PC-3 (cell line): Measurements from ENCODE around the gene SEPTIN12. TPM values are rescaled to one million over a fixed set of nuclear protein-coding genes. Genes with fewer than 3 reads are reported as not detected.

Experiments used
- ATAC-seq: fragments of 200-7000 bp; cut with Tn5 transposase; 2 replicates; pipeline ENCODE4 v1.9.1; 2020; ENCODE audit warnings: mild to moderate bottlenecking, moderate library complexity
- Bru-seq: library from RNA; stranded (reverse); fragments of 400-500 nt; gene quantifications from one replicate; lab custom pipeline; 2021; lab: Mats Ljungman, UMichigan
- BruChase-seq, 2 experiments: library from RNA; stranded (reverse); fragments of 400-500 nt; gene quantifications; one replicate each; lab custom pipeline; 2021; lab: Mats Ljungman, UMichigan
- BruUV-seq: library from RNA; stranded (reverse); fragments of 400-500 nt; replicated peaks from 2 replicates; lab custom pipeline; 2021; lab: Mats Ljungman, UMichigan
- CTCF ChIA-PET: fragments of 300-600 bp; sonication (Branson Sonifier 250); formaldehyde crosslinking; loops from one replicate; lab custom pipeline; 2022; ENCODE audit warnings: antibody characterized with exemption; lab: Charles Lee
- POLR2A ChIA-PET: fragments of 300-600 bp; sonication (Branson Sonifier 250); formaldehyde crosslinking; loops from one replicate; lab custom pipeline; 2022; ENCODE audit warnings: antibody characterized with exemption; ENCODE audit not compliant: unreplicated experiment; lab: Charles Lee
- DNase-seq: peaks from one replicate; pipeline ENCODE4 v3.0.0-alpha.2; 2015
- H2AFZ ChIP-seq: fragments of 300-600 bp; sonication (generic); 2 replicates; pipeline ENCODE4 v1.6.0; 2016; ENCODE audit warnings: antibody characterized with exemption, low read length
- H3F3A ChIP-seq: fragments of 300-600 bp; sonication (generic); one replicate; pipeline ENCODE4 v1.6.0; 2017; ENCODE audit warnings: antibody characterized with exemption, low read length, control low read depth, mild to moderate bottlenecking; ENCODE audit not compliant: unreplicated experiment
- H3K27ac ChIP-seq: fragments of 300-600 bp; sonication (generic); 2 replicates; pipeline ENCODE4 v1.5.1; 2016; ENCODE audit warnings: mild to moderate bottlenecking, low read length
- H3K27me3 ChIP-seq: fragments of 300-600 bp; sonication (generic); 2 replicates; pipeline ENCODE4 v1.6.1; 2016; ENCODE audit warnings: low read length, mixed read lengths
- H3K36me3 ChIP-seq: fragments of 300-600 bp; sonication (generic); 2 replicates; pipeline ENCODE4 v1.6.1; 2016; ENCODE audit warnings: low read depth, mixed run types, low read length, mixed read lengths
- H3K4me1 ChIP-seq: fragments of 300-600 bp; sonication (generic); 2 replicates; pipeline ENCODE4 v1.5.1; 2016; ENCODE audit warnings: low read length; ENCODE audit not compliant: insufficient read depth
- H3K4me2 ChIP-seq: fragments of 300-600 bp; sonication (generic); 2 replicates; pipeline ENCODE4 v1.6.0; 2016; ENCODE audit warnings: low read length
- H3K4me3 ChIP-seq: fragments of 300-600 bp; sonication (generic); 2 replicates; pipeline ENCODE4 v1.5.1; 2016; ENCODE audit warnings: mild to moderate bottlenecking, low read length, mixed read lengths
- H3K79me2 ChIP-seq: fragments of 300-600 bp; sonication (generic); 2 replicates; pipeline ENCODE4 v1.6.1; 2017; ENCODE audit warnings: low read length, mixed read lengths
- H3K9ac ChIP-seq: fragments of 300-600 bp; sonication (generic); 2 replicates; pipeline ENCODE4 v1.6.0; 2016; ENCODE audit warnings: mild to moderate bottlenecking, low read length
- H3K9me2 ChIP-seq: fragments of 300-600 bp; sonication (generic); replicated peaks from 2 replicates; pipeline ENCODE4 v1.6.1; 2016; ENCODE audit warnings: mixed run types, low read length, mixed read lengths
- H3K9me3 ChIP-seq: fragments of 300-600 bp; sonication (generic); 2 replicates; pipeline ENCODE4 v1.6.1; 2016; ENCODE audit warnings: low read length, mixed read lengths
- H4K20me1 ChIP-seq: fragments of 300-600 bp; sonication (generic); 2 replicates; pipeline ENCODE4 v1.6.1; 2016; ENCODE audit warnings: low read length, mixed read lengths
- CTCF ChIP-seq: fragments of 300-600 bp; sonication (generic); conservative IDR thresholded peaks from 2 replicates; pipeline ENCODE4 v1.5.1; 2017; ENCODE audit warnings: antibody characterized with exemption, low read depth, mild to moderate bottlenecking, low read length
- EZH2 ChIP-seq: fragments of 300-600 bp; sonication (generic); IDR thresholded peaks from one replicate; pipeline ENCODE4 v1.6.1; 2017; ENCODE audit warnings: antibody characterized with exemption, mild to moderate bottlenecking, low read length; ENCODE audit not compliant: unreplicated experiment
- EZH2phosphoT487 ChIP-seq: fragments of 300-600 bp; sonication (generic); IDR thresholded peaks from 2 replicates; pipeline ENCODE4 v1.6.1; 2018; ENCODE audit warnings: mild to moderate bottlenecking, antibody characterized with exemption, low read length, borderline replicate concordance
- intact Hi-C: fragments of 100-400 bp; cut with micrococcal nuclease; formaldehyde crosslinking; loops from 2 replicates; pipeline ENCODE4 v1.9.0; 2023
- long read RNA-seq: library from polyadenylated mRNA; unstranded; transcript quantifications from one replicate; pipeline ENCODE4 v2.0.0, GENCODE V29; 2021; ENCODE audit not compliant: unreplicated experiment
- total RNA-seq: library from RNA; depleted of rRNA; stranded (reverse); fragments of >200 nt; gene quantifications from 2 replicates; pipeline ENCODE4 v1.2.3, GENCODE V29; 2014; rRNA removed

The SEPTIN12 gene
- not detected in 2 replicates for total RNA-seq
- Bru-seq, nascent RNA, result percentile 6 among the genes with signal in this experiment
- BruChase-seq, experiment 1, labeled RNA remaining after a 6-hour chase, result not detected
- BruChase-seq, experiment 2, labeled RNA remaining after a 2-hour chase, result percentile 26 among the genes with signal in this experiment
- long read RNA-seq, result 0 reads

GRCh38 chr16:4787627-4788482 lies at the start of gene SEPTIN12:
TSS of gene SEPTIN12 (minus strand) at chr16:4788345. CDS start at chr16:4787645, 700 bp downstream.
- H3K4me3 ChIP-seq, result no peak within 1 kb of the TSS
- TF ChIP-seq EZH2phosphoT487, result no peak
- no peak for TF ChIP-seq CTCF
- no peak for TF ChIP-seq EZH2
- no peak within 1 kb of the TSS for H3K9ac ChIP-seq
- no peaks in the 10 kb centered on the region for H3F3A ChIP-seq
- no peaks in the 10 kb centered on the region for H4K20me1 ChIP-seq
- H3K9me2 ChIP-seq, result no peaks in the 10 kb centered on the region
- BruUV-seq, result no TSS peak
- intact Hi-C loops, result no loop called here
- ChIA-PET CTCF (no interaction called here), POLR2A (no interaction called here)
- ATAC-seq (no peak), DNase-seq (no peak)
- H3K9me3 ChIP-seq, result no peaks in the 10 kb centered on the region
- no peak within 1 kb of the TSS for H2AFZ ChIP-seq
- no peak within 1 kb of the TSS for H3K4me2 ChIP-seq
- H3K79me2 ChIP-seq, result no peaks in the 10 kb centered on the region
- H3K4me1 ChIP-seq, result no peaks in the 10 kb centered on the region
- H3K27ac ChIP-seq, result no peak within 1 kb of the TSS
- no peaks in the 10 kb centered on the region for H3K36me3 ChIP-seq
- no peaks in the 10 kb centered on the region for H3K27me3 ChIP-seq

GRCh38 chr16:4836727-4837126 lies 48.6 kb upstream of the SEPTIN12 start:
- Histone ChIP-seq H4K20me1 (no peaks in the 10 kb centered on the region), H3K9ac (no peak overlapping the region), H3K36me3 (peaks cover 18% of the 10 kb centered on the region; the same call in 1 of the 2 replicates), H3K79me2 (0 out of 2 replicates have a peak, but pooled peaks cover 9% of the 10 kb centered on the region), H3K4me1 (no peaks in the 10 kb centered on the region), H3K4me2 (no peak overlapping the region), H3K9me2 (no peaks in the 10 kb centered on the region), H3K4me3 (no peak overlapping the region), H3K27ac (no peak overlapping the region), H3F3A (no peaks in the 10 kb centered on the region), H2AFZ (no peak overlapping the region), H3K27me3 (no peaks in the 10 kb centered on the region), H3K9me3 (no peaks in the 10 kb centered on the region)
- ChIA-PET CTCF (no interaction called here), POLR2A (no interaction called here)
- DNase-seq (no peak), ATAC-seq (no peak)
- BruUV-seq, result no TSS peak
- TF ChIP-seq EZH2 (no peak), EZH2phosphoT487 (no peak), CTCF (no peak)
- intact Hi-C loops, result no loop called here
